ENCODE results near the gene APBA2. TPM values are rescaled to one million over a fixed set of nuclear protein-coding genes. Genes with fewer than 3 reads are reported as not detected.

APBA2 gene
- total and polyA plus RNA-seq, 7 donors = 0.06 to 0.36 (median 0.08) TPM; not detected in 2

GRCh38 chr15:28899061-28899738 is 13.4 kb downstream of the APBA2 start:
- TF ChIP-seq CTCF (IDR thresholded peaks at IDR 0.05) = no peak
- H3K4me3 ChIP-seq = no peak overlapping the region
- WGBS, 3 donors = 89 to 92% (median 91%) methylated on average over 24 of the region's 24 CpGs
- H3K36me3 ChIP-seq (ENCODE audit: insufficient read depth in 1 of 2, low read depth in 1 of 2) = no peaks in the 10 kb centered on the region
- no peaks in the 10 kb centered on the region for H3K4me1 ChIP-seq
- no peak overlapping the region for H3K27ac ChIP-seq
- no peaks in the 10 kb centered on the region for H3K9me3 ChIP-seq
- intact Hi-C loops (cut with DNase I) = no loop called here
- H3K27me3 ChIP-seq (ENCODE audit: insufficient read depth in 3 of 3, low read length in 2 of 3) = peaks cover 0 to 6% (median 0%) of the 10 kb centered on the region in 3 donors
- no peak for ATAC-seq
- DNase-seq = no peak

GRCh38 chr15:28900041-28900891 is 14.5 kb downstream of the APBA2 start:
- H3K4me1 ChIP-seq = no peaks in the 10 kb centered on the region
- no peak for TF ChIP-seq CTCF (IDR thresholded peaks at IDR 0.05)
- H3K36me3 ChIP-seq (ENCODE audit: insufficient read depth in 1 of 2, low read depth in 1 of 2) = no peaks in the 10 kb centered on the region
- DNase-seq (no peak), ATAC-seq (no peak)
- intact Hi-C loops (cut with DNase I) = no loop called here
- no peaks in the 10 kb centered on the region for H3K9me3 ChIP-seq
- peaks cover 0 to 3% (median 2%) of the 10 kb centered on the region in 3 donors for H3K27me3 ChIP-seq (ENCODE audit: insufficient read depth in 3 of 3, low read length in 2 of 3)
- no peak overlapping the region for H3K4me3 ChIP-seq
- H3K27ac ChIP-seq = no peak overlapping the region
- 83 to 85% (median 84%) methylated on average over 17 to 18 of the region's 18 CpGs for whole genome bisulfite sequencing, 3 donors

- H3K27me3 ChIP-seq (ENCODE audit: insufficient read depth in 3 of 3, low read length in 2 of 3) = peaks cover 0 to 5% (median 0%) of the 10 kb centered on the region in 3 donors
- no peaks in the 10 kb centered on the region for H3K4me1 ChIP-seq
- H3K36me3 ChIP-seq (ENCODE audit: insufficient read depth in 1 of 2, low read depth in 1 of 2) = no peaks in the 10 kb centered on the region
- no peak for DNase-seq
- WGBS, 3 donors = 85 to 89% (median 86%) methylated on average over 13 of the region's 13 CpGs
- TF ChIP-seq CTCF (IDR thresholded peaks at IDR 0.05) = no peak
- ATAC-seq = no peak
- no peak overlapping the region for H3K27ac ChIP-seq
- intact Hi-C loops (cut with DNase I) = no loop called here
- H3K4me3 ChIP-seq = no peak overlapping the region
- no peaks in the 10 kb centered on the region for H3K9me3 ChIP-seq
Measured at GRCh38 chr15:28900892-28901586, 15.3 kb downstream of the APBA2 start.

GRCh38 chr15:28901587-28901980 is 15.8 kb downstream of the APBA2 start:
- no peak overlapping the region for H3K27ac ChIP-seq
- H3K9me3 ChIP-seq = no peaks in the 10 kb centered on the region
- H3K27me3 ChIP-seq (ENCODE audit: insufficient read depth in 3 of 3, low read length in 2 of 3) = peaks cover 0 to 9% (median 0%) of the 10 kb centered on the region in 3 donors
- DNase-seq (no peak), ATAC-seq (no peak)
- no peak overlapping the region for H3K4me3 ChIP-seq
- intact Hi-C loops (cut with DNase I) = no loop called here
- no peaks in the 10 kb centered on the region for H3K36me3 ChIP-seq (ENCODE audit: insufficient read depth in 1 of 2, low read depth in 1 of 2)
- H3K4me1 ChIP-seq = no peaks in the 10 kb centered on the region
- no peak for TF ChIP-seq CTCF (IDR thresholded peaks at IDR 0.05)
- 38 to 62% (median 46%) methylated on average over 7 of the region's 7 CpGs for WGBS, 3 donors

All from psoas muscle (tissue), 8 donors.